HG03045 (cell line): ENCODE data around the gene HOXA6.

Experiments used
- ATAC-seq: cut with Tn5 transposase; IDR thresholded peaks from one replicate; pipeline ENCODE4 v1.9.1; 2021; ENCODE audit warnings: mild to moderate bottlenecking, moderate library complexity; ENCODE audit not compliant: unreplicated experiment

HOXA6 gene

DNA sequence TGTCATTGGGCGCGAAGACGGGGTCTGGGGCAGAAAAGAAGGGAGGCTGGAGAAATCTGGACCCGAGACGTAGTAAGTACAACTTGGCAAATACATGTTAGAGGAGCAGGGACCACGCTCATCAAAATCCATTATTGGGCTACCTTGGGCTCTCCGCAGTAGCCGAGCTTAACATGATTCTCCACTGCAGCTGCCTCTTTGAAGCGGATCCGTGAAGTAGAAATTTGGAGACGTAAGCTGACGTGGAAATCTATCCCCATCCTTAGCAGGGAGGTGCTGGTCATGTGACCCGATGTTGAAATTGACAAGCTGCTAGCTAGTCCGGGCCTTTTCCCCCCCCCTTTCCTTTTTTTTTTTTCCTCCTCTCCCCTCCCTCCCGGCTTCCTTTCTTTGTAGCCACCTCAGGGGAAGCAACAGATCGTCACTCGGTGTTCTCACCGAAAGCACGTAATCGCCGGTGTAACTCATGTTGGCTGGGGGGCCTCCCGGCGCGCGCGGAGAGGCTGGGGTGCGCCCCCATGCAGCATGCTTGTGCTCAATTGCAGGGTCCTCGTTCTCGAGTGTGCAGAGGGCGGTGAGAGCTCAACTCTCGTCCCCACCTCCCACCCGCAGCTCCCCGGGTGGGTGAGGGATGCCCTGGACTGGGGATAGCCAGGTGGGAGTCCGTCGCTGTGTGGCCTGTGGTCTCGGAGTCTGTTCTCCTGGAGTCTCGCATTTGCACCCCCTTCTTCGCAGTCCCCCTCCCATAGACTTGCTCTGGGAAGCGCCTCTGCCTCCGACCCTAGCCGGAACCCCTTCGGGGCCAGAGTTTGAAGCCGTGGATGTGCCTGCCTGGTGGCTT is 37.7 kb upstream of the HOXA6 start, which contains the start of gene HOXA11:
Gene HOXA11 (minus strand): TSS at position 220 of the 841 bp plus-strand sequence. CDS start 88 bp downstream, at position 132.
- ATAC-seq, result no peak

DNA sequence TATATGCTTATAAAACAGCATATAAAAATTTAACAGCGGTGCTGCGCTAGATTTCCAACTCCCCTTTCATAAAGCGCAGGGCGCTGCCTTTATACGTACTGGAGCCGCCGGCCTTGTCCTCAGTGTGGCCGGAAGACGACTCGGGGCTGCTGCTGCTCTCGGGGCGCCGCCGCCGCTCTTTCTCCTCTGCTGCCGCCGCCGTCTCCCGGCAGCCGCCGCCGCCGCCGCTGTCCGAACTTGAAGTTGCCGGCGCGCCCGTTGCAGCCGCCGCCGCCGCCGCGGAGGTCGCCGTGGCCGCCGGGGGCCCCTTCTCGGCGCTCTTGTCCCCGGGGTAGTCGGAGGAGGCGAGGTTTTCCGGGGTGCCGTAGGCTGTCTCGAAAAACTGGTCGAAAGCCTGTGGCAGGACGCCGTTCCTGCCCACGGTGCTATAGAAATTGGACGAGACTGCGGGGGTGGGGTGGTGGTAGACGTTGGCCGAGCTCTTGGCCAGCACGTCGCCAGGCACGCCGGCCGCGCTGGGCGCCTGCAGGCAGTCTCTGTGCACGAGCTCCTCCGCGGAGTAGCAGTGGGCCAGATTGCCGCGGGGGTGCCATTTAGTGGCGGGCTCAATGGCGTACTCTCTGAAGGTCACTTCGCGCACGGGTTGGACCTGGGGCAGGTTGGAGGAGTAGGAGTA is 36.9 kb upstream of the HOXA6 start:
- no peak for ATAC-seq

DNA sequence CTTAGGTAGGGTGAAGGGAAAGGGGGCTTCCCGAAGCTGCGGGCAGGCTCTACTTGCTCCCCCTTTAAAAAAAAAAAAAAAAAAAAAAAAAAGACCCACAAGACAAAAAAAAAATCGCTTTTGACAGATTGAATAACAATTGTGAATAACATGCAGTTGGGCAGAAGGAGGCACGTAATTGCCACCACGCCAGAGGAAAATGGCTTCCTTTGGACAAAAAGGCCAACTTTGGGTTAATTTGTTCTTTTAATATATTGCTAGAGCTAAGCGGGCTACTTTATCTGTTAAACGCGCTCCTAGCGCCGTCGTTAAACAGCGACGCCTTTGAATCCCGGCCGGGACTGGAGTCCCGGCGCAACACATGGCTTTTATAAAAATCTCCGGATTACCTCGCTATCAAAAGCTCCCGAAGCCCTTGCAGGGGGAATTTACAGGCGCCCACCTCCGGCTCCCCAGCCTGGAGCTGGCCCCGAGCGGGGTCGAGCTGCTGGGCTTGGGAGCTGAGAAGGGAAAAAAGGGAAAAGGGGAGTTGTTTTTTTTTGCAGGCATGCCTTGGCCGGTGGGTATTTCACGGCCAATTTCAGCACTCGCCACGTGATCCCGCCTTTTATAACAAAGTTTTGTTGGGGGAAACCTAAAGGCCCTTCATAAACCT is 36.2 kb upstream of the HOXA6 start:
- no peak for ATAC-seq

DNA sequence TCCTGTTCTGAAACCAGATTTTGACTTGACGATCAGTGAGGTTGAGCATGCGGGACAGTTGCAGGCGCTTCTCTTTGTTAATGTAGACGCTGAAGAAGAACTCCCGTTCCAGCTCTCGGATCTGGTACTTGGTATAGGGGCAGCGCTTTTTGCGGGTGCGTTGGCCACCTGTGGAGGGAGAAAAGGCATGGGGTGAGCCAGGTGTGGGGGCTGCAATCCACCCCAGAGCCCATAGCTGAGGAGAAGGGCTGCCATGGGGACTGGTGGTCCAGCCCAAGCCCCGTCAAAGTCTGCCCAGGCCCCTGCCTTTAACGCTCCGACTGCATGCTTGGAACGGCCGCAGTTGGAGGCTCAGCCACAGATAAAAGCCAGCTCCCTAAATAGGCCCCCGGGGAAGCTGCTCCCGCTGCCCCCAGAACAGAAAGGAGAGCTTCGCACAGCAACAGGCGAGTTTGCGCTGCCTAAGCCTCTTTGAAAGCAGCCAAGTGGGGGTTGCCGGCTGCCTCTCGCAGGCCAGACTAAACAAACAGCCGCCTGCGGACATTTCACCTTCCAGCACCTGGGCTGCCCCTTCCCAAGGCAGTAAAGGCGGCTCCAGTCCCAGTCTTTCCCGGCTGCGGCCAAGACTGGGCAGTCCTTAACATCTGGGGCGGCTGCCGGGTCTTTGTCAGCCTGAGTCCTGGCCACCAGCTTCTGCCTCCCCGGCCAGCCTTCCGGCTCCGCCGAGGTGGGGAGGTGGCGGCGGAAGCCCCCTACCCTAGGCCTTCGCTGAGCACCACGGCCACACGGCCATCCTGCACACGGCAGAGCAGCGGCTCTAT is 35.5 kb upstream of the HOXA6 start:
- no peak for ATAC-seq

DNA sequence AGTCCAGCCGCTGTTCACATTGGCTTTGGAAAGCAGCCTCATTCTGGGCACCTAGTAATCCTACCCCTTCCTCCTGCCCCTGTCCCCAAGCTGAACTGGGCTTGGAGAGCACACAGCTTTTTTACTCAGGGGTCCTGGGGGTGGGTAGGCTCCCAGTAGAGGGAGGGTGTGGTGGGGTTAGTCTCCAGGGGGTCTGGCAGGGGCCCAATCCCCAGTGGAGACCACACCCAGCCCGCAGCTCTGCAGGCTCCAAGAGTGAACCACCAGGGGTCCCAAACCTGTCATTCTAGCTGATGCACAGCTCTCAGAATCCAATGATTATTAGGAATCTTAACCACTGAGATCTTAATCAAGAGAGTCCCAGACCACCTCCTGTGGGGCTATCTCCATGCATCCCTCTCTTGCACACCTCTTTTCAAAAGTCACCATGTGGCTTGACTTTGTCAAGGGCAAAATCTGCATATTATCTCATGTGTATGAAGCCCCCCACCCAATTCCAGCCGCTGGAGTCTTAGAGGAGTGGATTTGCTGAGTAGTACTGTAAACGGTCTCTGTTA is 34.8 kb upstream of the HOXA6 start:
- ATAC-seq, result no peak

DNA sequence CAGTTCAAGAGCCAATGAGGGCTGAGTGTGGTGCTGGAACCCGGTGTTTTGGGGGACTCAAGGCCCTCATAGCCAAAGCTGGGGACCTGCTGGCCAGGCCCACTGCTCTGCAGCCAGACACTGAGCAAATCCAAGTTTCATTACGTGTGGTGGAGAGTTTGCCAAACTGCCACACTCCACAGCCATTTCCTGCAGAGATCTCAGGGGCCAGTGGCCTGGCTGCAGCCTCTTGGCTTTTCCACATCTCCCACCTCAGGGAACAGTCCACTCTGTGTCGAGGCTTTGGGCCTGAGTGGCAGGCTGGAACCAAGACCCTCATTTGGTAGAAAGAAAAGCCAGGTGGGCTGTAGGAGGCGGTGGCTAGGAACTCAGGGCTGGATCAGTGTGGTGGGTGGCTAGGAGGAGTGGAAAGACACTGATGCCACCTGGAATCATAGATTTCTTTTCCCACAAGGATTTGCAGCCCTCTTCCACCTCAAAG is 34.3 kb upstream of the HOXA6 start:
- no peak for ATAC-seq

DNA sequence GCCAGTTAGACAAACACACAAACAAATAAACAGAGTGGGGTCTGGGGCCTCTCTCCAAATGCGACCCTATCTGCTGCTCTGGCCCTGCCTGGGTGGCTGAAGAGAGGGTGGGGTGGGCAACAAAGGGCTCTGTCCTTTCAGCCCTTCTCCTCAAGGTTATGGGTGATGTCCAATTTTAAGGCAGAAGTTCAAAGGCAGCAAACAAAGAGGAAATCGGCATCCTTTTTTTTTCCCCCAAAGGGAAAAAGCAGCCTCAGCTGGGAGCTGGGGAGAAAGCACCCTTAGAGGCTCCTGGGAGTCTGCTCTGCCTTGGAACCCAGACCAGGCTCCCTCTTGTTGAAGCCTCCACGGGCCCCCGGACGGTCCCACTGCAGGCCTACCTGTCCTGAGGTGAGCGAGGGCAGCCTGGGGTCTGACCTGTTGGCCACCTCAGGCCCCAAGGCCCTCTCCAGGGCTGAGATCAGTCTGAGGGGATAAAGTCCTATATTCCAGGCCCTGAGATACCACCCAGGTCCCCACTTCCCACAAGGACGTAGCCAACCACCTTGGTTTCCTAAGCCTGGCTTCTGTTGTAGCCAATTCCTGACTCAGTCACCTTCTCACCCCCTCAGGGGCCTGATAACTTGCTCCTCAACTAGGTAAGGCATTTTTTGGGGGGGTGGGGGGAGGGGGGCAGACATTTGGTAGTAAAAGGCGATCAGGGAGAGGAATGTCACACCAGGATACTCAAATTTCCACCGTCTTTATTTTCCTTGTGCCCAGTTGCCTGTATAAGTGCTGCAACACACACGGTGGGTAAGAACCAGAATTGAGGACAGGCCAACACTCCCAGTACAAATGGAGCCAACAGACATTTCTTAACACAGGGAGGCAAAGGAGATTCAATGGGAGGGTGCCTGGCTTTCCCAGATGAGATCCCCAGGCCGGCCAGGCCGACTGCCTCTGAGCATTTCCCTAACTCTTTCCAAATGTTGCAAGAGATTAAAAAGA is 33.2 kb upstream of the HOXA6 start:
- ATAC-seq, result no peak

DNA sequence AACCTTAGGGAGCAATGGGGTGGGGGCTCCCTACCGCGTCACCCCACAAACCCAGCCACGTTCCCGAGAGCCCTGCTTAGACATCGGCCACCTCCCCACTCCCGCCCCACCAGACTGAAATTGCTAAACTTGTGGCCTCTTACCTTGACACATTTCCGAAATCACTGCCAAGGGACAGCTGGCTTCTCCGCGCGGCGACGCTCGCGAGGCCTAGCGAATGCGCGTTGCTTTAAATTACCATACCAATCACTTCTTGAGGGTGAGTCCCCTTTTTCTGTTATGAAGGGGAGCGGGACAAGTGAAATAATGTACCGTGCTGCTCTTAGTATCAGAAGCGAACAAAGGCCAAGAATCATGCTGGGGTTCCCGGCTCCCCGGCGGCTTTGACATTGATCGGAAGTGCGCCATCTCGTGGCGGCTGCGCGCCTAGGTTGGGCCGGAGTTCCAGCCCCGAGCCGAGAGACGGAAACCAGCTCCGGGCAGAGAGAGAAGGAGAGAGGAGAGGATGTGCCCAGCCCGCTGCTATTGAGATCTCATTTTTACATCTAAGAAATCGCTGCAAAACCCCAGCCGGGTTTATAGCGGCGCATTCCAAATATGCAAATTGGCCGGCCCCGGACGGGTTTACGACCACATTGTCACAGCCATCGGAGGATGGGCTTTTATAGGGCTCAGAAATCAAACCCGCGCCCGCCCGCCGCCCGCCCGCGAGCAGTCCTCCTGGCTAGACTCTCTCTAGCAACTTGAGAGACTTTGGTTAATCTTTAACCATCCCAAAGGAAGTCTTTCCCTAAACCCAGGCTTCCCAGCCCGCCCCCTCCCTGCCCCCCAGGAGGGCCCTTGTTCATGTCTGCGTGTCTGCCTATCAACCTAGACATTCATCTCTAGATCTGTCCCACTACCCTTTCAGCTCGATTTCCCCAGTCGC is 32.2 kb upstream of the HOXA6 start:
- no peak for ATAC-seq

DNA sequence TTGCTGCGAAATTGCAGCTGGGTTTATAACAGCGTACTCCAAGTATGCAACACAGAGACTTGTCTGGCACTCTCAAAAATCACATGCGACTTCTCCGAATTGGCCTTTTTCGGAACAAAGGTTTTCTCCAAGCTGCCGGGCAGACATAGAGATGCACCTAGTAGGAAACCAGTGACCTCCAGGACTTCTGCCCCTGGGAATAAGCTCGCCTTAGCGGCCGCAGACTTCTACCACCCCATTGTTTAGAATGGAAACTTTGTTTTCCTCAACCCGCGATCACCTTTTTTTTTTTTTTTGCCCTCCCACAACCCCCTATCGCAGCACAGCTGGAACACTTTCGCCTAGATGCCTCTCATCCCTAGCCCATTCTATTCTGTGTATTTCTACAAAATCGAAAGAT is 31.5 kb upstream of the HOXA6 start:
- no peak for ATAC-seq

DNA sequence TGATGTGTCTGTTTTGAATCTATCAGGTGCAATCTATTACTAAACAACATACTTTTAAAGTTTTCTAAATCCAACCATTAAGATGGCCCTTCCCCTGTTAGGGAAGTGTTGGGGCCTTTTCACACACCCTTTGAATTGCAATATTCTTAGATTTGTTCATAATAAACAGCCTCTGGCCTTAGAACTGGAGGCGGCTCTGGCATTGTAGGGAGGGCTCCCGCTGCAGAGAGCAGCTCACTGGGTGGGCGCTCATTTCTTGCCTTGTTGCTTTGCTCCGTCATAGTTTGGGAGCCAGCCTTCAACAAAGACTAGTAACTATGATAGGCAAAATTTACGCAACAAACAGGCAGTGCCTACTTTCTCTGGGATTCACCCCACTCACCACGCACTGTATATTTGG is 30.8 kb upstream of the HOXA6 start:
- ATAC-seq, result no peak

DNA sequence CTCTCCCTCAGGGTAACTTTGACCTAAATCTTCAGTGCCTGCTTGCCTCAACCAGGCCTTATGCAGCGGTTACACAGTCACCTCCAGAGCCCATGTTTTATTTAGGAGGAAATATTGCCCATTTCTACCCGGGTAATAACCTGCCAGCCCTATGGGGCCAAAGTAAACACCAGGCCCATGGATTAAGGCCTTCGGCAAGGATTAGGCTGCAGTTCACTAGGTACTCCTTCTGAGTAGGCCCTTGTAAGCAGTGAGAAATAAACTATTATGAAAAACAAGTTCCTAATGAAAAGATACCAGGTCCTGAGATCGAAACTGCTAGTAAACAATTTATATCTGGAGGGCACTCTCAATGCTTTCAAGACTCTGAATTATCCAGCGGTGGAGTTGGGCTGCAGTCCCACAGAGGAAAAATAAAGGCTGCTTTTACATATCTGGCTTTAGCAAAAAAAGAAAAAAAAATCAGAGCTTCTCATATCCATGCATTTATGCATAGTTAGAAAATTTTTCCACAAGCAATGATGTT is 30.3 kb upstream of the HOXA6 start:
- no peak for ATAC-seq

DNA sequence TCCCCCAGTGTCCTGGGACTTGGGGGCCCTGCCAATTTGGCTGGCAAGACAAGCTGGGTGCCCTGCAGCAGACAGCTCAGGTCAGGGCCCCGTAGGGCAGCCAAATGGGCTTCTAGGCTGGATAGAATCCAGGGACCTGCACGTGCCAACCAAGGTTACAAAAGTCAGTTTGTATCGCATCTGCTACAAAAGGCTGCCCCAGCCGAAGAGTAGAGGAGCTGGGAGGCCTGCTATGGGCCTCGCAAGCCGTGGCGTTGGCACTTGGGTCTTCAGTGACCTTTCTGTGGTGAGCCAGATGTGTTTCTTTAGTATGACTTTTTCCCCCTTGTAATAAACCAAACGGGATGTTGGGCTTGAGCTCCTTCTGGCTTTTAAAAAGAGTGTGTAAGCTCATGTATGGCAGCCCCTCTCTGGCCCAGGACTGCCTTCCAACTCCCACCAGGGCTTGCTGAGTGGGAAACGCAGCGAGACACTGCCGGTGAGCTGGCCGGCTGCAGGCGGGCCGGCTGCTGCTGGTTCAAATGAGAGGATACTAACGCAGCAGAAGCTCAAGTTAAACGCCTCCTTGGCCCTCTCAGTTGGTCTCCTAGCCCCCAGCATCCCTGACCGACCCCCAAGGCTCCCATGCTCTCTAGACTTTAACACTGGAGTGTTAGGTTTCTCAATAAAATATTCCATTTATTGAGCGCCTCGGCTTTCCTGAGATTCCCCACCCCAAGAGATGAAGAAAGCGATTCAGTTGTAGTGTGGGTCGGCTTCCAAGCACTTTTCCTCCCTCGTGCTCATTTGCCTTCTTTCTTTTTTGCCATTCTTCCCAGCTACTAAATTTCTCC is 29.6 kb upstream of the HOXA6 start:
- no peak for ATAC-seq

DNA sequence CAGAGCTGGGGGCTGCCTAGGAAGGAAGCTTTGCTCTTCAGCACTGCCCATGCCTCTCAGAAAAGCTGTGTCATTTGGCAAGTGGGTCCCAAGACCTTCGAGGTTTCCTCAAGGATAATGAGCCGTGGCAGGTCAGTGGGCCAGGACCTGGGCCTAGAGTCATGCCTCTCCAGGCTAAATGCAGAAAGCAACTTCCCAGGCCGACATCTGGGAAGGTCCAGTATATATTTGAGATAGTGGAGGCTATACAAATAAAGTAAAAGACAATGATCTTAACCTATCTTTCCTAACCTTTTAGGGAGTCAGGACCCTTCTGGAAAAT is 28.9 kb upstream of the HOXA6 start:
- no peak for ATAC-seq

DNA sequence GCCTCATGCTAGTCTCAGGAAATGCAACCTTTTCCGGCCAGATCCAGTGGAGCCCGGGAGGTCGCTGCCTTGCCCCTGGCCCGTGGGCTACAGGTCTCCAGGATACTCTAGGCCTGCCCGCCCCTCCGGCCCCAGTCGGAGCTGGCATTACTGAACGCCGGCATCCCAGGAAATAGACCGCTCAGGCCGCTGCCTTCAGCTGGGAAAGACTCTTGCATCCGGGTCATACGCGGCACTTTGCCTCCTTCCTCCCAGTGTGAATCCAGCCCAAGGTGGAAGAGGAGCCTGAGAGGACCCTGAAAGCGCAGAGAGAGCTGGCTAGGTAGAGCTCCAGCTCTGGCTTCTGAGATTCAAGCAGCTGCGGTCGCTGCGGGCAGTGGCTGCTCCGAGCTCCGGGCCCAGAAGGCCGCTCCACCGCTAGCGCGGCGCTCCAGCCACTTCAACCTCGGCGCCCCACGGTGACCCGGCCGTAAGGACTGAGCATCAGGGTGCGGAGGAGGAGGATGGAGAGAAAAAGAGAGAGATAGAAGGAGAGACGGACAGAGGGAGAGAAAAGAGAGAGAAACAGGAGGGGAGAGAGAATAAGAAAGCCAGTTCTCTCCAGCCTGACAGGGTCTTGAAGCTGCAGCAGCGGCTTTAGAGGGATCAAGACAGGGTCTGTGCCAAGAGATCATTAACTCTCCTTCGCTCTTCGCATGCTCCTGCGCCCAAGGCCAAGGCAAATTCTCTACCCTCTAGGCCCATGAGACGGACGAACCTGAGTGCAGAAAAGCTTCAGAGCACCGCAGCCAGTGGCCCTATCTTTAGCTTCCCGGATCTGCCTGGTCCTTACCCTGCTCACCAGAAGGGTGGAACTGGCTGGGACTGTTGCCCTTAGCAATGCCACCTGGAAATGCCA is 28.3 kb upstream of the HOXA6 start:
- ATAC-seq, result no peak

DNA sequence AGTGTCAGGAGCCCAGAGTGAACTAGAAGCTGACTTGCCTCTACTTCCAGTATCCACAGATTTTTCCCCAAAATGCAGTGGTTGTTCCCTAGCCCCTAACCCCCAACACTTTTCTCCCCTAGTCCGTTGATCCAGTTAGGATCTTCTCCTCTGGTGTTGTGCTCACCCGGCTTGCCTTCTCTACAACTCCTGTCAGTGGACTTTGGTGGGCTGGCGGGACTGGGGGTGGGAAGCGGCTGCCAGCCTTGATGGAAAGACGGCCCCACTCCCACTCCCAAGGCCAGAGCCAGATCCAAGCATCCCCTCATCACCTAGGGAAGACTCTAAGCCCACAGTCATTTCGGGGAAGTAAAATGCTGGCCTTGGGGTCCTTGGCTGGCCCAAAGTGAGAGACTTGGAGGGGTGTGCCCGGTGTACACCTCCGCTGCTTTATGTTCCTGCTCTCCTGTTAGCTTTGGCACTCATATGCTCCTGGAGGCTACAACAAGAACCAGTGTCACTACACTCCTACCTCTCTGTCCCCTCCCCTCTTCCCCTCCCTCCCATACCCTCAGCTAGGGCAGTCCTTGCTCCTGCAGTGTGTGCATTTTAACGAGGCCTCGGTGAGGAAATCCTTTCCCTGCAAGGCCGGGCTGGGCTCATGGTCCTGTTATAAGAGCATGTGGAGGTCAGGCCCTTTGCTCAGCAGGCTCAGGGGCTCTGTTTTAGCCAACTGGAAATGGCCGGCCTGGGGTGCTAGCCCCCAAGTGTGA is 27.5 kb upstream of the HOXA6 start:
- no peak for ATAC-seq
